GM18861 (cell line): Measurements from ENCODE around the gene PCDH9.
"Not testable (repeated sequence)": the region's sequence is repeated elsewhere in the genome, so short reads cannot be mapped to it uniquely, and the experiment has no call there.

ENCODE experiments used
- ATAC-seq: cut with Tn5 transposase; IDR thresholded peaks from one replicate; pipeline ENCODE4 v1.9.1; 2021; ENCODE audit not compliant: unreplicated experiment

PCDH9 gene

GRCh38 chr13:67134417-67135129, 95.6 kb downstream of the PCDH9 start:
- no peak for ATAC-seq

- ATAC-seq: no peak
Observed at GRCh38 chr13:67133476-67133875, 96.7 kb downstream of the PCDH9 start.

GRCh38 chr13:67131393-67131792, 98.7 kb downstream of the PCDH9 start:
- no peak for ATAC-seq

GRCh38 chr13:67130444-67130843, 99.7 kb downstream of the PCDH9 start:
- no peak for ATAC-seq

GRCh38 chr13:67128136-67128535, 102.0 kb downstream of the PCDH9 start:
- ATAC-seq: no peak

GRCh38 chr13:67125681-67126080, 104.5 kb downstream of the PCDH9 start:
- ATAC-seq: no peak

- no peak for ATAC-seq
Observed at GRCh38 chr13:67123165-67123564, 107.0 kb downstream of the PCDH9 start.

- no peak for ATAC-seq
Observed at GRCh38 chr13:67122251-67122650, 107.9 kb downstream of the PCDH9 start.

GRCh38 chr13:67120872-67121531, 109.1 kb downstream of the PCDH9 start:
- ATAC-seq: no peak

- ATAC-seq: no peak
Observed at GRCh38 chr13:67119481-67119894, 110.6 kb downstream of the PCDH9 start.

- no peak for ATAC-seq
Observed at GRCh38 chr13:67118277-67118676, 111.9 kb downstream of the PCDH9 start.

GRCh38 chr13:67117010-67117550, 113.1 kb downstream of the PCDH9 start:
- ATAC-seq: no peak

- no peak for ATAC-seq
Observed at GRCh38 chr13:67107979-67108378, 122.2 kb downstream of the PCDH9 start.

GRCh38 chr13:67106502-67107057, 123.6 kb downstream of the PCDH9 start:
- no peak for ATAC-seq

GRCh38 chr13:67101730-67102467, 128.2 kb downstream of the PCDH9 start:
- no peak for ATAC-seq

GRCh38 chr13:67100730-67101129, 129.4 kb downstream of the PCDH9 start:
- no peak for ATAC-seq

- no peak for ATAC-seq
Observed at GRCh38 chr13:67099494-67099893, 130.6 kb downstream of the PCDH9 start.

- no peak for ATAC-seq
Observed at GRCh38 chr13:67097892-67098452, 132.2 kb downstream of the PCDH9 start.

- ATAC-seq: not testable (repeated sequence)
Observed at GRCh38 chr13:67096893-67097292, 133.2 kb downstream of the PCDH9 start.

GRCh38 chr13:67096418-67096817, 133.7 kb downstream of the PCDH9 start:
- no peak for ATAC-seq

GRCh38 chr13:67095621-67096020, 134.5 kb downstream of the PCDH9 start:
- no peak for ATAC-seq
